Effector memory CD4-positive, alpha-beta T cell (primary cell): ENCODE measurements around the gene SUMF1.

Experiments used
- DNase-seq, 3 donors: peaks; one replicate each; pipeline ENCODE4 v3.0.0-alpha.2; 2020
- H3K27ac ChIP-seq: 2 replicates; pipeline ENCODE4 v1.7.0; 2013; ENCODE audit warnings: mild to moderate bottlenecking, low read length, moderate library complexity; ENCODE audit not compliant: insufficient read depth, poor library complexity, severe bottlenecking
- H3K27me3 ChIP-seq: replicated peaks from 2 replicates; pipeline ENCODE4 v1.7.0; 2013; ENCODE audit warnings: mild to moderate bottlenecking, low read length; ENCODE audit not compliant: insufficient read depth, control insufficient read depth, poor library complexity, severe bottlenecking
- H3K36me3 ChIP-seq: 2 replicates; pipeline ENCODE4 v1.7.0; 2013; ENCODE audit warnings: mild to moderate bottlenecking, low read length, moderate library complexity; ENCODE audit not compliant: control insufficient read depth, insufficient read depth
- H3K4me1 ChIP-seq: 2 replicates; pipeline ENCODE4 v1.7.0; 2013; ENCODE audit warnings: low read length, mild to moderate bottlenecking; ENCODE audit not compliant: control insufficient read depth, insufficient read depth, poor library complexity, severe bottlenecking
- H3K4me3 ChIP-seq: 2 replicates; pipeline ENCODE4 v1.7.0; 2013; ENCODE audit warnings: low read length, low read depth, mild to moderate bottlenecking; ENCODE audit not compliant: insufficient read depth, poor library complexity, severe bottlenecking
- H3K9me3 ChIP-seq: 2 replicates; pipeline ENCODE4 v1.7.0; 2013; ENCODE audit warnings: mild to moderate bottlenecking, low read length, moderate library complexity; ENCODE audit not compliant: control insufficient read depth

SUMF1 gene

DNA sequence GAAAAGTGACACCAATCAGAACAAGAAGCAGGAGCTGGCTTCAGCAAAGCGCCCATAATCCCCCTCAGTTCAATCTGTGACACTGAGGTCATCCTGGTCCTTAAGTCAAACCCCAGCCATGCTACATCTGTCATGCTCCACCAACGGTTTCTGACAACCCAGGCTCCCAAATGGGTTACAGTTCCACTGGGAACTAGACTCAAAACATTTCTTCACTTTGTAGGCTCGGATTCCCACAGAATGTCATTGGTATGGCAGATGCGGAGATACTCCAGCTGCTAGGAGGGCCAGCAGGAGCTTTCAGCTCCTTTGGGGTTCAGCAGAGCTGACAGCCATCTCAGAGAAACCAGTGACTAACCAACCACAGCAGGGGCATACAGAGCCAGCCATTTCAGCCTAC, 48.9 kb downstream of the SUMF1 start:
- Histone ChIP-seq H3K9me3 (no peaks in the 10 kb centered on the region), H3K36me3 (peaks cover 15% of the 10 kb centered on the region), H3K4me3 (no peak overlapping the region), H3K4me1 (no peaks in the 10 kb centered on the region), H3K27ac (no peak overlapping the region), H3K27me3 (no peaks in the 10 kb centered on the region)
- DNase-seq, result no peak

GRCh38 chr3:4417449-4417848, 49.6 kb downstream of the SUMF1 start:
- H3K27ac ChIP-seq, result no peak overlapping the region
- no peaks in the 10 kb centered on the region for H3K4me1 ChIP-seq

DNA sequence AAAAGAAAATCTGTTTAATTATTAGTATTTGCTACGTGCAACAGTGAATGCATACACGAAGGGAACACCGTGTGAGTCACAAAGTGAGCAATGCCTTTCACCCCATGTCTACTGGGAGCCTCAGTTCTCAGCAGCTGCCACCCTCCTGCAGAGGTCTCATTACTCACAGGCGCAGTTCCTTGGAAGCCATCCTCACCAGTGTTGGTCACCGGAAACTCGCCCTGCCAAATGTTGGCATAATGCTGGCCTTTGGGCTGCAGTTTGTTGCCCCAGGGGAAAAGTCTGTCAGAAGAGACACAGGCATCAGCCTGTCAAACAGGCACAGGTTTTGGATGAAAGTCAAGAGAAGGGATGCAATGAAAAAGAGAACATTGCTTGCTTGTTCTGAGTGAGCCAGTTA, 50.1 kb downstream of the SUMF1 start:
- Histone ChIP-seq H3K9me3 (no peaks in the 10 kb centered on the region), H3K36me3 (peaks cover 15% of the 10 kb centered on the region), H3K4me1 (no peaks in the 10 kb centered on the region), H3K4me3 (no peak overlapping the region), H3K27ac (no peak overlapping the region), H3K27me3 (no peaks in the 10 kb centered on the region)
- DNase-seq, result no peak

More at GRCh38 chr3:4417449-4417848, 49.6 kb downstream of the SUMF1 start:
- H3K27me3 ChIP-seq, result no peaks in the 10 kb centered on the region
- H3K4me3 ChIP-seq, result no peak overlapping the region
- H3K36me3 ChIP-seq, result peaks cover 15% of the 10 kb centered on the region
- DNase-seq, result no peak
- no peaks in the 10 kb centered on the region for H3K9me3 ChIP-seq

DNA sequence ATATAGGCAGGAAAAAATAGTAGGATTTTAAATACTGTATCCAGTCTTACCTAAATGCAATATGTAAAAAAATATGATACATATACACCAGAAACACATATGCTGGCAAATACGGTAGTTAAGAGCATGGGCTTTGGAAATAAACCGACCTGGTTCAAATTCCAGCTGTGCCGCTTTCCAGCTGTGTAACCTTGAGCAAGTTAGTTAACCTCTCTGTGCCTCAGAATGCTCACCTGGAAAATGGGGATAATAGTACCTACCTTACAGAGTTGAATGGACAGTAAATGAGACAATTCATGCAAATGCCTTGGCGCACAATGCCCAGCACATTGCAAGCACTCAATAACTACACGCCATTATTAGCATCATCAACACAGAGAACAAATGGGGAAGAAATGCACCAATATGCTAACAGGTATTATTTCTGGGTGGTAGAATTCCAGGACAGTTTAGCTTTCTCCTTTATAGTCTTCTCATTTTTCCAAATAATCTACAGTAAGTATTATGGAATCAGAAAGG, 50.6 kb downstream of the SUMF1 start:
- no peak overlapping the region for H3K27ac ChIP-seq

DNA sequence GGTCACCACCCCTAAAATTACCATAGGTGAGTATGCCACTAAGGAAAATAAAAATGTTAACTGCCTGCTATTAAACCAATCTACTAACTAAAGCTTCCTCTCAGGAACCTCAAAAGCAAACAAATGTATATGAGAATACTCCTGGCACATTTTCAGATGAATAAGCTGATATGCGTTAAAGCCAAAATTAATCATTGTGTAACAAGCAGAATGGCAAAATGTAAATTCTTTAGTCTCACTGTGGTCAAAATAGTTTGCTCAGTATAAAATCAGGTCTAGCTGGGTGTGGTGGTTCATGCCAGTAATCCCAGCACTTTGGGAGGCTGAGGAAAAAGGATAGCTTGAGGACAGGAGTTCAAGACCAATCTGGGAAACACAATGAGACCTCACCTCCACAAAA, 53.6 kb downstream of the SUMF1 start:
- no peaks in the 10 kb centered on the region for H3K27me3 ChIP-seq
- no peak overlapping the region for H3K4me3 ChIP-seq
- H3K36me3 ChIP-seq, result peaks cover 20% of the 10 kb centered on the region
- H3K27ac ChIP-seq, result no peak overlapping the region
- H3K4me1 ChIP-seq, result no peaks in the 10 kb centered on the region
- no peaks in the 10 kb centered on the region for H3K9me3 ChIP-seq
- DNase-seq, result no peak

More for the DNA sequence above, 50.6 kb downstream of the SUMF1 start:
- no peak for DNase-seq
- H3K36me3 ChIP-seq, result peaks cover 15% of the 10 kb centered on the region
- no peak overlapping the region for H3K4me3 ChIP-seq
- no peaks in the 10 kb centered on the region for H3K4me1 ChIP-seq
- no peaks in the 10 kb centered on the region for H3K9me3 ChIP-seq
- H3K27me3 ChIP-seq, result no peaks in the 10 kb centered on the region

DNA sequence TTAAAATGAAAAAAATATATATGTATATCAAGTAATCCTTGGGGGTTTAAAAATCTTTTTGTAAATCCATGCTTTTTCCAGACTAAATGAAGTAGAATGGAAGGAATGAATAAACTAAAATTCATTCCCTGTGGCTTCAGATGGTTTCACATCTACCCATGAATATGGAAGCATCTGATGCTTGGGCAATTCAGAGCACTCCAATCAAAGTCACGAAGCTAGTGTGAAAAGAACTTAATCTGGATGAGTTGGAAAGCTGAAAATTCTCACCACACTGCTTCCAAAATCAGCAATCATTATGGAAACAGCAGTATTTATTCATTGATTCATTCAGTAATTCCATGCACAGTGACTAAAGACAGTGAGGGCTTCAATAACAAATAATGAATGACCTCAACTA, 55.2 kb downstream of the SUMF1 start:
- Histone ChIP-seq H3K9me3 (no peaks in the 10 kb centered on the region), H3K4me1 (no peaks in the 10 kb centered on the region), H3K27me3 (no peaks in the 10 kb centered on the region), H3K27ac (no peak overlapping the region), H3K4me3 (no peak overlapping the region), H3K36me3 (peaks cover 12% of the 10 kb centered on the region)
- DNase-seq, result no peak

GRCh38 chr3:4411236-4411635, 55.8 kb downstream of the SUMF1 start:
- H3K4me1 ChIP-seq, result no peaks in the 10 kb centered on the region
- peaks cover 6% of the 10 kb centered on the region for H3K36me3 ChIP-seq
- H3K27me3 ChIP-seq, result no peaks in the 10 kb centered on the region
- no peak overlapping the region for H3K4me3 ChIP-seq
- no peaks in the 10 kb centered on the region for H3K9me3 ChIP-seq
- no peak overlapping the region for H3K27ac ChIP-seq
- no peak for DNase-seq

DNA sequence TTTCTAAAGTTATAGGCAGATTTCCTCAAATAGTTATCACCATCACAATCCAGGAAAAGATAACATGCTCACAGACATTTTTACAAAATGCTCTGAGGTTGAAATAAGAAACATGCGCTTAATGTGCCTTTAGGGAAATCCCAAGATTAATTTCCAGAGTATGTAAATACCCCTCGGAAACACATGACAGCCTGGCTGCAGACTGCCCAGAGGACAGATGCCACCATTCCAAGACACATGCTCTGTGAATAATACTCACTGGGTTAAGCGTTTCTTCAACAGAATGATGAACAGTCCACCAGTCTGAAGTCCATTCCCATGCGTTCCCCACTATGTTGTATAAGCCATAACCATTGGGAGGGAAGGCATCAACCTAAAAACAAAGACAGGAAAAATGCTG, 56.5 kb downstream of the SUMF1 start:
- Histone ChIP-seq H3K27ac (no peak overlapping the region), H3K27me3 (no peaks in the 10 kb centered on the region), H3K9me3 (no peaks in the 10 kb centered on the region), H3K36me3 (peaks cover 5% of the 10 kb centered on the region), H3K4me1 (no peaks in the 10 kb centered on the region), H3K4me3 (no peak overlapping the region)
- no peak for DNase-seq

DNA sequence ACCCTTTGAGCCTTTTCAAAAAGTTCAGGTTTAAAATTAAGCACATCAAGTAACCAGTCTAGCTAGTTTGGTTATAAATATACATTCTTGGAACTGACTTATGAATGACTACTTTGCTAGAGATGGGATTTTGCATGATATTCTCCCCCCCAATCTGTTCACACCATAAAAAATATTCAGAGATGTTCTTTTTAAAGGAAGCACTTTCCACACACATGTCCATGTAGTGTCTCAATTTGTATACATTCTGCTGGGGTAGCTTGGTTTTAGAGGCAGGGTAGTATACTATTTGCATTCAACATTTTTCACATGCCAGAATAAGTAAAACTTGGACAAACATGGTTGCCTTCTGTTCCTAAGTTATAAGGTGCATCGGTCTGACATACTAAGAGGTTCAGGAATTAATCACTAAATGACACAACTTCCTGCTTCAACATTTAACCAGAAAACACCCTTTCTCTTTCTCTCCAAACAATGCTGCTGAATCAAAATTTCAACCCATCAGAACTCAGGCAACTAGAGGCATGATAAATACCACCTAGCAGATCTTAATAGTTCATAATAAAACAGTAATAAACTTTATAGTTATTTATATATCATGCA, 57.0 kb downstream of the SUMF1 start:
- DNase-seq, result no peak
- Histone ChIP-seq H3K4me3 (no peak overlapping the region), H3K36me3 (peaks cover 5% of the 10 kb centered on the region), H3K9me3 (no peaks in the 10 kb centered on the region), H3K4me1 (no peaks in the 10 kb centered on the region), H3K27me3 (no peaks in the 10 kb centered on the region), H3K27ac (no peak overlapping the region)

GRCh38 chr3:4409415-4409814, 57.7 kb downstream of the SUMF1 start:
- Histone ChIP-seq H3K9me3 (no peaks in the 10 kb centered on the region), H3K4me1 (no peaks in the 10 kb centered on the region), H3K27me3 (no peaks in the 10 kb centered on the region), H3K36me3 (peaks cover 5% of the 10 kb centered on the region), H3K27ac (no peak overlapping the region), H3K4me3 (no peak overlapping the region)
- DNase-seq, result no peak
